ENCODE results near the gene SLC25A47.

- TF ChIP-seq EZH2phosphoT487 (IDR thresholded peaks at IDR 0.05; ENCODE audit: insufficient read depth, low read depth): no peak
- no peak for TF ChIP-seq EZH2 (IDR thresholded peaks at IDR 0.05; ENCODE audit: insufficient read depth, poor library complexity, severe bottlenecking)
These were observed 32.4 kb upstream of the SLC25A47 start for GRCh38 chr14:100290607-100291304.
